Neuron (in vitro differentiated cells): ENCODE data around the gene GAPVD1.

Experiments used
- H2AFZ ChIP-seq: one replicate; pipeline ENCODE4 v1.6.1; 2013; ENCODE audit warnings: low read depth, mild to moderate bottlenecking, inconsistent platforms, low read length, moderate library complexity
- H3K27me3 ChIP-seq: one replicate; pipeline ENCODE4 v1.6.1; 2013; ENCODE audit warnings: low read length; ENCODE audit not compliant: insufficient read depth
- H3K36me3 ChIP-seq: one replicate; pipeline ENCODE4 v1.6.1; 2013; ENCODE audit warnings: low read length; ENCODE audit not compliant: insufficient read depth
- H3K4me1 ChIP-seq: one replicate; pipeline ENCODE4 v1.6.1; 2013; ENCODE audit warnings: low read length; ENCODE audit not compliant: insufficient read depth
- H3K4me3 ChIP-seq: 2 replicates; pipeline ENCODE4 v1.5.1; 2013; ENCODE audit warnings: mild to moderate bottlenecking, low read length, moderate library complexity
- H3K9me3 ChIP-seq: one replicate; pipeline ENCODE4 v1.6.1; 2013; ENCODE audit warnings: low read length

The GAPVD1 gene

DNA sequence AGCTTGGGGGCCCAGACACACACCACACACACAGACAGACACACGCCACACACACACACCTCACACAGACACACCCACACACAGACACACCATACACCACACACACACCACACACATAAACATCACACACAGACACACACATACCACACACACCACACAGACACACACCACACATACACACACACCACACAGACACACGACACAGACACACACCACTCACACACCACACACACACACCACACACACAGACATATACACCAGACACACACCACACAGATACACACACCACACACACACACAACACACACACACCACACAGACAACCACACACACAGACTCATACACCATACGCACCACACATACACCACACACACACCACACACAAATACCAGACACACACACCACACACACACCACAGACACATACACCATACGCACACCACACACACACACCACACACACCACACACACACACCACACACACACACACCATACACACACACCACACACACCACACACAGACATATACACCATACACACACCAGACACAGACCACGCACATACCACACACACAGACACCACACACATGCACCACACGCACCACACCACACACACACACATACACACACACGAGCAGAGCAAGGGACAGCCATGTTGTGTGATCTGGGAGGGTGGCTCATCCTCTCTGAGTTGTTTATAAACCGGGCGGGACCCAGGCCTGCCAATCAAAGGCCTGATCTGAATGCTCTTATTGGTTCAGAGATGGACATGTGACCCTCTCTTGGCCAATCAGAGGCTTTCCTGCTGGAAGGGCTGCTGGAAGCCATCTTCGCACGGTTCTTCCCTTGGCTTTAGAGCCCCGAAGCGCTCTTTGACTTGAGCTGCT is 148.3 kb downstream of the GAPVD1 start:
- Histone ChIP-seq H3K36me3 (no peaks in the 10 kb centered on the region), H3K4me3 (no peak overlapping the region), H2AFZ (no peak overlapping the region), H3K27me3 (peaks cover 2% of the 10 kb centered on the region), H3K9me3 (no peaks in the 10 kb centered on the region), H3K4me1 (peaks cover 4% of the 10 kb centered on the region)

DNA sequence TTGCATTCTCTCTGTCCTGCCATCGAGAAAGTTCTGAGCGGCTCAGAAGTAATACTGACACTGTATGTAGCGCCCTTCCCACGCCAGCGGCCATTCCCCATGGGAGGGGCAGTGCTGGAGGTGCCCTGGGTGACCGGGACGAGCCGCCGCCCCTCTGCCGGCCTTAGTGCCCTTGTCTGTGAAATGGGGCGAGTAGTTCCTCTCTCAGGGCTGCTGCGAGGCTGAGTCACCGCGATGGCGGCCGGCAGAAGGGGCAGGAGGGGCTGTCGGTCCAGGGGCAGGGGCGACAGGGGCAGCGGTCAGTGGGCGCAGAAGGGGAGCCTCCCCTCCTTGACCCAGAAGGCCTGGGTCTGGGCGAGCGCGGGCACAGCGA is 148.9 kb downstream of the GAPVD1 start:
- Histone ChIP-seq H3K4me3 (no peak overlapping the region), H3K9me3 (no peaks in the 10 kb centered on the region), H3K4me1 (peaks cover 4% of the 10 kb centered on the region), H2AFZ (no peak overlapping the region), H3K36me3 (no peaks in the 10 kb centered on the region), H3K27me3 (peaks cover 2% of the 10 kb centered on the region)

DNA sequence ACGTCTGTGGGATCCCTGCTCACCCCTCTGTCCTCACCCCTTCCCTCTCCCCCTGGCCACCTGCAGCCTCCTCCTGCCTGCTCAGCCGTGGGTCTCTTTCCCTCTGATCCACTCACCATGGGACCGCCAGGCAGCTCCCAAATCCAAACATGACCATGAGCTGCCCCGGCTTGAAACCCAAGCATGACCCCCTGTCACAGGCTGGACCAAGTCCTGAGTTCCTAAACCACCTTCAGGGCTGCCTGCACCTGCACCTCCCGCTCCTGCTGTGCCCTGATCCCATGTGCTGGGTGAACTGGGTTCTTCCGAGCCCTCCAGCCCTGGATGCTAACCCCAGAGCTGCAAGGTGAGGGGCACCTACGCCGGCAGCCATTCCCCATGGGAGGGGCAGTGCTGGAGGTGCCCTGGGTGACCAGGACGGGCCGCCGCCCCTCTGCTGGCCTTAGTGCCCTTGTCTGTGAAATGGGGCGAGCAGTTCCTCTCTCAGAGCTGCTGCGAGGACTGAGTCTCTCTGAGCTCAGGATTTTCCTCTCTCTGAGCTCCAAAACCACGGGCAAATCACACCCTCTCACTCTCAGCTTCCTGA is 149.6 kb downstream of the GAPVD1 start:
- no peaks in the 10 kb centered on the region for H3K36me3 ChIP-seq
- H3K4me1 ChIP-seq: peaks cover 4% of the 10 kb centered on the region
- H2AFZ ChIP-seq: no peak overlapping the region
- peaks cover 2% of the 10 kb centered on the region for H3K27me3 ChIP-seq
- H3K4me3 ChIP-seq: no peak overlapping the region
- H3K9me3 ChIP-seq: no peaks in the 10 kb centered on the region

DNA sequence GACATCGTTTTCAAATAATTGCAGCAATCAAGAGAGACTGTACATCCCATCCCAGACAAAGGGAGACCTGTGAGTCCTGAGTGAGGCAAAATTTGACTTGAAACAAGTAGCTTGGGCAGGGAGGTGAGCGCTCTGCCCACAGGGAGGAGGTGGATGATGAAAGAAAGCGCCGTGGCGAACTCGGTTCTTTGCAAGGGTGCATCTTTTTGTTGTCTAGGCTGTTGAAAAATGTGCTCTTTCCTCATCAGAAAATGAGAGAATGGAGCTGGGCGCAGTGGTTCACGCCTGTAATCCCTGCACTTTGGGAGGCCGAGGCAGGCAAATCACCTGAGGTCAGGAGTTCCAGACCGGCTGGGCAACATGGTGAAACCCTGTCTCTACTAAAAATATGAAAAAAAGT is 150.5 kb downstream of the GAPVD1 start:
- Histone ChIP-seq H2AFZ (no peak overlapping the region), H3K9me3 (no peaks in the 10 kb centered on the region), H3K27me3 (no peaks in the 10 kb centered on the region), H3K4me1 (peaks cover 4% of the 10 kb centered on the region), H3K36me3 (no peaks in the 10 kb centered on the region), H3K4me3 (no peak overlapping the region)

DNA sequence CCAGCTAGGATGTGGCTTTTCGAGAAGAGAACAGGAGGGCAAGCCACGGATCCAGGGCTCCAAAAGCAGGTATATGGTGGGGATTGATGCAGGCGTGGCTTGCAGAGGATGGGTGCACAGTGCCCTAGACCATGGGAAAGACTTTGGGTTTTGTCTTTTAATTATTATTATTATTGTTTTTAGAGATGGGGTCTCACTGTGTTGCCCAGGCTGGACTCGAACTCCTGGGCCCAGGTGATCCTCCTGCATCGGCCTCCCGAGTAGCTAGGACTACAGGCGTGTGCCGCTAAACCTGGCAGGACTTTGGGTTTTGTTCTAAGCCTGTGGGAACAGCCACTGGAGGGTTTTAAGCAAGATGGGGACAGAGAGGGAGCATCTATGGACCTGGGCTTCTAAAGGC is 152.0 kb downstream of the GAPVD1 start:
- no peak overlapping the region for H3K4me3 ChIP-seq
- no peaks in the 10 kb centered on the region for H3K36me3 ChIP-seq
- no peaks in the 10 kb centered on the region for H3K4me1 ChIP-seq
- H2AFZ ChIP-seq: no peak overlapping the region
- H3K9me3 ChIP-seq: no peaks in the 10 kb centered on the region
- H3K27me3 ChIP-seq: no peaks in the 10 kb centered on the region

DNA sequence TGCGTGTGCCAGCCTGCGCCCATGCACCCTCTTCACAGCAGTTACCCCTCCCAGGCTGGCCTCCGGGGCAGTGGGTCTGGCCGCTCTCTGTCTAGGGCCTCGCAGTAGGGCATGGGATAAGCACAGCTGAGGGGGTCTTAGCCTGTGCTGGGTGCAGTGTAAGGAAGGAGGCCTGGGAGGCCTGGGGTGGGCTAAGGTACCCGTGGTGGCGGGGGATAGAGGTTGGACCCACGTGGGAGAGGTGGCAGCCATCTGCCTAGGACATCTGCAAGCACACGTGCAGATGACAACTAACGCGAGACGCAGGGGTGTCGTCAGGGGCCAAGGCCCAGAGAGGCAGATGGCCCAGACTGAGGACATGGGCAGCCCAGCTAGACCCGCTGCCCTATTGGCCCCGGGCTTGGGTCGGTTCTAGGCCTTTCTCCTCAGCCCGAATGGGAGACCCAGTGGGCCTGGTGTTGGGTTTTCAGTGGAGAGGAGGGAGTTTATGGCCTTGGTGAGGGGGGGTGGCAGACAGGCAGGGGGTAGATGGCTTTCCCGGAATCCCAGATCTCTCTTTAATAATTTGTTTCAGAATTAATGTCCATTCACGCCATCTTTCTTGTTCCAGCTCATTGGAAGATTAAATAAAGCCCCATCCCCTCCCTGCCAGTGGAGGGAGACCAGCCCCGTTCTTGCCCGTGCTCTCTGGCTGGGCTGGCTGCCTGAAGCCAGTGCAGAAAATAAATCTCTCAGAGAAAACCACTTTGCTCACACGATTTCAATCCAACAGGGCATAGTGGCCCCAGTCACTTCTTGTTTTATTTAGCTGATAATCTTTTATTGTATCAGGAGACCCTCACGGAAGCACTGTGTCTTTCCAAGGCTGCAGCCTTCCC is 154.2 kb downstream of the GAPVD1 start:
- no peak overlapping the region for H3K4me3 ChIP-seq
- H3K9me3 ChIP-seq: no peaks in the 10 kb centered on the region
- no peaks in the 10 kb centered on the region for H3K36me3 ChIP-seq
- H2AFZ ChIP-seq: no peak overlapping the region
- H3K4me1 ChIP-seq: no peaks in the 10 kb centered on the region
- H3K27me3 ChIP-seq: no peaks in the 10 kb centered on the region

DNA sequence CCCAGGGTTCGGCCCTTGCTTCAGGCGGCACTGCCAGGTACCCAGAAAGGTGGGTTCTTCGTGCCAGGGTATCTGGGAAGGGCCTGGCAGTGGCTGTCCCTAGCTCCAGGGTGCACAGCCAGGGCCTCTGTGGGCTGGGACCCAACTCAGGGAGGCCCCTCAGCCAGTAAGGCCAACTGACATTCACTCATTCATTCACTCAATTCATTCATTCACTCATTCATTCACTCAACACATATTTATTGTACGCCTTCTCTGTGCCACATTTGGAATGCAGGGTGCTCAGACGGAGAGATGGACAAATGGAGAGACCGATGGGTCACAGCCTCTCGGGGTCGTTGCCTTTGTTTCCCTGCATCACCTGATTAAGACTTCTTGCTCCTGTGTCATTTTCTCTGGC is 154.9 kb downstream of the GAPVD1 start:
- Histone ChIP-seq H3K9me3 (no peaks in the 10 kb centered on the region), H3K4me3 (no peak overlapping the region), H3K27me3 (no peaks in the 10 kb centered on the region), H3K4me1 (no peaks in the 10 kb centered on the region), H3K36me3 (no peaks in the 10 kb centered on the region), H2AFZ (no peak overlapping the region)
